Esophagus squamous epithelium (tissue), 4 donors: ENCODE results near the gene FRG2C.
"Not testable (repeated sequence)": the region's sequence is repeated elsewhere in the genome, so short reads cannot be mapped to it uniquely, and the experiment has no call there.

Experiments
- CTCF ChIP-seq, 6 experiments: fragments of 450-650 bp in 4 of 6; fragments of 200-600 bp in 2 of 6; sonication (generic) in 2 of 6; IDR thresholded peaks; one replicate each; pipeline ENCODE4 v1.5.1; 2016 to 2019; ENCODE audit warnings: antibody characterized with exemption in 6 of 6, mild to moderate bottlenecking in 4 of 6, moderate library complexity in 4 of 6
- POLR2A ChIP-seq, 4 donors: fragments of 450-650 bp; IDR thresholded peaks; one replicate each; pipeline ENCODE4 v1.6.1; 2017; ENCODE audit warnings: antibody characterized with exemption in 4 of 4, mild to moderate bottlenecking in 4 of 4, moderate library complexity in 3 of 4

GRCh38 chr3:75655956-75656355 lies 8.2 kb upstream of the FRG2C start:
- TF ChIP-seq CTCF, POLR2A (IDR thresholded peaks at IDR 0.05): not testable (repeated sequence)
